ENCODE measurements around the gene FIGLA. TPM values are rescaled to one million over a fixed set of nuclear protein-coding genes. Genes with fewer than 3 reads are reported as not detected.

Gene FIGLA
- total and polyA plus RNA-seq, 2 of the 8 experiments (the other 6 are each of a cell fraction or from before 2014, with no cell fraction given) = not detected

- Histone ChIP-seq H2BK5ac (ENCODE audit: low read depth, low read length) (0 out of 2 replicates have a peak overlapping the region, but pooled peaks have one; percentile 3), H3K23me2 (ENCODE audit: low read depth, low read length) (no peaks in the 10 kb centered on the region; the same call in 1 of the 2 replicates), H2AFZ (ENCODE audit: low read length) (no peak overlapping the region), H3K27ac (ENCODE audit: low read depth, low read length) (no peak overlapping the region), H2BK120ac (replicated peaks; ENCODE audit: low read depth, low read length) (no peak overlapping the region), H3K14ac (ENCODE audit: insufficient read length) (no peak overlapping the region), H3K23ac (ENCODE audit: insufficient read length) (no peak overlapping the region), H2BK20ac (ENCODE audit: low read length) (no peak overlapping the region), H3K56ac (replicated peaks; ENCODE audit: insufficient read length, low read depth, low read length) (no peak overlapping the region), H3K9ac (replicated peaks in 1 of 4; ENCODE audit: extremely low read depth in 1 of 4, low read depth in 3 of 4, low read length in 3 of 4) (no peak overlapping the region), H4K5ac (ENCODE audit: insufficient read length, low read depth, low read length) (no peak overlapping the region), H3K18ac (ENCODE audit: extremely low read depth, low read length) (no peak overlapping the region), H3K9me3 (ENCODE audit: insufficient read depth in 2 of 2, low read depth in 1 of 2, low read length in 1 of 2) (peaks cover 0 to 4% of the 10 kb centered on the region in 2 experiments; a peak in 1 of 4 replicates), H3K4me3 (ENCODE audit: extremely low read depth in 1 of 4, insufficient read depth in 2 of 4, low read depth in 3 of 4, low read length in 4 of 4) (no peak overlapping the region), H3K79me1 (ENCODE audit: low read depth, low read length) (peaks cover 19% of the 10 kb centered on the region), H3K79me2 (ENCODE audit: control insufficient read depth in 1 of 2, insufficient read depth in 2 of 2, low read length in 2 of 2) (peaks cover 7 to 97% of the 10 kb centered on the region in 2 experiments), H4K20me1 (replicated peaks in 1 of 2; ENCODE audit: control insufficient read depth in 1 of 2, insufficient read depth in 2 of 2, low read length in 2 of 2) (peaks cover 21 to 24% of the 10 kb centered on the region in 2 experiments), H2AK5ac (ENCODE audit: low read depth, low read length) (peak overlapping the region; percentile 80), H4K91ac (replicated peaks; ENCODE audit: insufficient read length, low read length) (no peak overlapping the region), H3K36me3 (ENCODE audit: control insufficient read depth in 2 of 4, insufficient read depth in 4 of 4, low read length in 3 of 4) (no peaks in the 10 kb centered on the region; a peak in 1 of 8 replicates), H3K4ac (replicated peaks; ENCODE audit: insufficient read length, low read depth, low read length) (no peak overlapping the region), H3K27me3 (replicated peaks in 1 of 4; ENCODE audit: control insufficient read depth in 3 of 4, extremely low read depth in 1 of 4, insufficient read depth in 3 of 4, low read length in 3 of 4) (no peaks in the 10 kb centered on the region), H2BK15ac (ENCODE audit: low read length) (0 out of 2 replicates have a peak overlapping the region, but pooled peaks have one; percentile 1), H3K4me1 (replicated peaks in 1 of 4; ENCODE audit: control insufficient read depth in 3 of 4, insufficient read depth in 4 of 4, low read length in 3 of 4) (peaks cover 1 to 19% (median 9%) of the 10 kb centered on the region in 4 experiments; a peak in 4 of 7 replicates), H3K4me2 (ENCODE audit: insufficient read depth in 1 of 2, low read depth in 2 of 2, low read length in 2 of 2) (no peak overlapping the region), H4K8ac (ENCODE audit: extremely low read depth, insufficient read depth, low read length) (no peak overlapping the region), H2BK12ac (ENCODE audit: low read depth, low read length) (no peak overlapping the region)
- POLR2A ChIA-PET (ENCODE audit: partially characterized antibody) = no interaction called here
- TF ChIP-seq CHD2 (IDR thresholded peaks at IDR 0.05; ENCODE audit: low read length) (no peak), MAX (IDR thresholded peaks at IDR 0.05) (0 out of 2 replicates have a peak, but pooled peaks have one; percentile 36), KDM5A (IDR thresholded peaks at IDR 0.05; ENCODE audit: low read length) (no peak)
- DNase-seq (ENCODE audit: low read depth in 1 of 2, low spot score in 2 of 2) (no peak), FAIRE-seq (no peak)
- 93% methylated on average over 3 of the region's 3 CpGs; no CpG with 5 or more reads in 1 of the 2 experiments for WGBS, 2 experiments (ENCODE audit: extremely low coverage in 1 of 2, insufficient coverage in 1 of 2, insufficient read length in 1 of 2, insufficient replicate concordance in 2 of 2, low coverage in 1 of 2, low lambda C conversion rate in 2 of 2, missing lambda C conversion rate in 1 of 2)
- CTCF ChIA-PET (ENCODE audit: partially characterized antibody) = interaction anchor here (0.7 to 6.3 kb wide), 11 partner anchors 9 to 407 kb away, joined by 3 to 39 read pairs (median 6); partner anchors contain the start of gene ADD2
These were observed 43.2 kb downstream of the FIGLA start for GRCh38 chr2:70747284-70747683.
